Left lung (tissue), 10 donors: ENCODE measurements around the gene DUSP15. TPM values are rescaled to one million over a fixed set of nuclear protein-coding genes. Genes with fewer than 3 reads are reported as not detected.

Experiments used
- ATAC-seq: fragments of 200-7000 bp; cut with Tn5 transposase; one replicate; pipeline ENCODE4 v1.9.1; 2020; ENCODE audit warnings: moderate library complexity
- DNase-seq, 4 donors: peaks; one replicate each; pipeline ENCODE4 v3.0.0-alpha.2; 2013 to 2020
- H3K27ac ChIP-seq, 2 donors: fragments of 200-600 bp; sonication (generic) in 1 of 2; one replicate each; pipeline versions ENCODE4 v1.5.0 to v1.8.0; 2020 to 2021
- H3K27me3 ChIP-seq, 2 donors: fragments of 200-600 bp; sonication (generic) in 1 of 2; one replicate each; pipeline versions ENCODE4 v1.5.0 to v1.8.0; 2020 to 2021
- H3K36me3 ChIP-seq, 2 donors: fragments of 200-600 bp; sonication (generic) in 1 of 2; one replicate each; pipeline versions ENCODE4 v1.5.0 to v1.8.0; 2020 to 2021
- H3K4me1 ChIP-seq, 2 donors: fragments of 200-600 bp; one replicate each; pipeline ENCODE4 v1.8.0; 2021
- H3K4me3 ChIP-seq, 2 donors: fragments of 200-600 bp; sonication (generic) in 1 of 2; one replicate each; pipeline versions ENCODE4 v1.5.0 to v1.8.0; 2020 to 2021; ENCODE audit warnings: mild to moderate bottlenecking in 1 of 2
- H3K9me3 ChIP-seq, 2 donors: fragments of 200-600 bp; sonication (generic) in 1 of 2; one replicate each; pipeline versions ENCODE4 v1.5.0 to v1.8.0; 2020 to 2021
- CTCF ChIP-seq, 2 donors: fragments of 200-600 bp; sonication (generic) in 1 of 2; IDR thresholded peaks; one replicate each; pipeline versions ENCODE4 v1.5.0 to v1.8.0; 2021; ENCODE audit warnings: antibody characterized with exemption in 2 of 2
- intact Hi-C, 2 donors: fragments of 100-400 bp; cut with DNase I; formaldehyde crosslinking; loops; one replicate each; pipeline versions ENCODE4 v1.11.2 to v1.14.2; 2022
- polyA plus RNA-seq, 6 donors: library from polyadenylated mRNA; unstranded; fragments of 120-200 nt; gene quantifications; one replicate each; pipeline ENCODE4 v1.2.1, GENCODE V29; 2013; ENCODE audit not compliant: insufficient read length in 6 of 6
- total RNA-seq, 2 donors: library from RNA; stranded (reverse); fragmentation: NEBNext Ultra II Directional; extraction: Animal tissue kit (Norgen Biotek cat#: 25700); gene quantifications; one replicate each; pipeline ENCODE4 v1.2.1, GENCODE V29; 2021
- donor health status: DM: no; HTN: yes; CAD: no.
- donor health status: DM: no; HTN: no; CAD: no.

The DUSP15 gene
- total and polyA plus RNA-seq, 8 donors, result 0.82 to 13.1 (median 9.7) TPM

GRCh38 chr20:31869673-31869941 is 720 bp downstream of the DUSP15 start:
- DNase-seq (no peak), ATAC-seq (no peak)
- Histone ChIP-seq H3K9me3 (no peaks in the 10 kb centered on the region), H3K27me3 (peaks cover 11 to 34% of the 10 kb centered on the region in 2 donors), H3K4me1 (peaks cover 0 to 13% of the 10 kb centered on the region in 2 donors), H3K4me3 (peak overlapping the region; percentile 45 to 52), H3K27ac (no peak overlapping the region), H3K36me3 (no peaks in the 10 kb centered on the region)
- intact Hi-C loops, result no loop called here
- no peak for TF ChIP-seq CTCF (IDR thresholded peaks at IDR 0.05)

- H3K4me3 ChIP-seq, result no peak overlapping the region
- peaks cover 0 to 13% of the 10 kb centered on the region in 2 donors for H3K4me1 ChIP-seq
Measured at GRCh38 chr20:31868853-31869672, 1.3 kb downstream of the DUSP15 start.

GRCh38 chr20:31866221-31866620 is 4.1 kb downstream of the DUSP15 start:
- H3K4me1 ChIP-seq, result peaks cover 1 to 21% of the 10 kb centered on the region in 2 donors
- TF ChIP-seq CTCF (IDR thresholded peaks at IDR 0.05), result no peak
- no peaks in the 10 kb centered on the region for H3K9me3 ChIP-seq
- intact Hi-C loops, result no loop called here
- H3K36me3 ChIP-seq, result no peaks in the 10 kb centered on the region
- DNase-seq, result no peak
- no peak overlapping the region for H3K27ac ChIP-seq
- ATAC-seq, result no peak
- peaks cover 11 to 38% of the 10 kb centered on the region in 2 donors for H3K27me3 ChIP-seq
- no peak overlapping the region for H3K4me3 ChIP-seq

More at GRCh38 chr20:31868853-31869672, 1.3 kb downstream of the DUSP15 start:
- DNase-seq (no peak), ATAC-seq (no peak)
- H3K27ac ChIP-seq, result no peak overlapping the region
- H3K36me3 ChIP-seq, result no peaks in the 10 kb centered on the region
- no peaks in the 10 kb centered on the region for H3K9me3 ChIP-seq
- intact Hi-C loops, result no loop called here
- TF ChIP-seq CTCF (IDR thresholded peaks at IDR 0.05), result no peak
- H3K27me3 ChIP-seq, result peaks cover 11 to 34% of the 10 kb centered on the region in 2 donors

GRCh38 chr20:31864521-31865400 is 5.6 kb downstream of the DUSP15 start:
- DNase-seq (no peak), ATAC-seq (no peak)
- TF ChIP-seq CTCF (IDR thresholded peaks at IDR 0.05), result no peak
- H3K27ac ChIP-seq, result no peak overlapping the region
- no peaks in the 10 kb centered on the region for H3K36me3 ChIP-seq
- peaks cover 15 to 38% of the 10 kb centered on the region in 2 donors for H3K27me3 ChIP-seq
- no peak overlapping the region for H3K4me3 ChIP-seq
- intact Hi-C loops, result no loop called here
- peaks cover 9 to 27% of the 10 kb centered on the region in 2 donors for H3K4me1 ChIP-seq
- no peaks in the 10 kb centered on the region for H3K9me3 ChIP-seq
